ENCODE data around the gene PRR22. TPM values are rescaled to one million over a fixed set of nuclear protein-coding genes. Genes with fewer than 3 reads are reported as not detected.

PRR22 gene
- total RNA-seq, 2 experiments from 2014 or later = 6.1 to 10.5 TPM

GRCh38 chr19:5789351-5789761, 4.8 kb upstream of the PRR22 start:
- H2AFZ ChIP-seq (ENCODE audit: low read length) = no peak overlapping the region
- H3K79me2 ChIP-seq (ENCODE audit: insufficient read depth, low read depth, low read length) = peaks cover 7% of the 10 kb centered on the region; the same call in 1 of the 2 replicates
- BruUV-seq (replicated peaks) = no TSS peak
- TF ChIP-seq CTCF (conservative IDR thresholded peaks at IDR 0.05; ENCODE audit: low read length) (no peak), EZH2phosphoT487 (IDR thresholded peaks at IDR 0.05; ENCODE audit: borderline replicate concordance, low read depth, low read length) (no peak)
- no peaks in the 10 kb centered on the region for H3K9me2 ChIP-seq (ENCODE audit: insufficient read depth, low read length)
- intact Hi-C loops (cut with micrococcal nuclease; ENCODE audit: unreplicated experiment) = no loop called here
- peaks cover 9% of the 10 kb centered on the region for H3K4me1 ChIP-seq (ENCODE audit: insufficient read depth, low read length, poor library complexity, severe bottlenecking)
- H3K27ac ChIP-seq (ENCODE audit: low read depth, low read length, poor library complexity, severe bottlenecking) = no peak overlapping the region
- H3K4me2 ChIP-seq (ENCODE audit: low read length) = no peak overlapping the region
- peaks cover 60% of the 10 kb centered on the region for H3K36me3 ChIP-seq (ENCODE audit: insufficient read depth, low read length)
- DNase-seq (ENCODE audit: low spot score) = no peak
- no peaks in the 10 kb centered on the region for H4K20me1 ChIP-seq (ENCODE audit: insufficient read depth, low read length)
- ChIA-PET CTCF (ENCODE audit: unreplicated experiment) (no interaction called here), POLR2A (no interaction called here)
- H3K4me3 ChIP-seq (ENCODE audit: low read depth, low read length, poor library complexity, severe bottlenecking) = no peak overlapping the region
- no peaks in the 10 kb centered on the region for H3K9me3 ChIP-seq (ENCODE audit: low read length)

GRCh38 chr19:5788422-5788821, 3.9 kb upstream of the PRR22 start:
- no TSS peak for BruUV-seq (replicated peaks)
- H3K36me3 ChIP-seq (ENCODE audit: insufficient read depth, low read length) = peaks cover 69% of the 10 kb centered on the region
- CTCF ChIA-PET (ENCODE audit: unreplicated experiment) = no interaction called here

More at GRCh38 chr19:5788422-5788821, 3.9 kb upstream of the PRR22 start:
- Histone ChIP-seq H3K9me3 (ENCODE audit: low read length) (no peaks in the 10 kb centered on the region), H3K9me2 (ENCODE audit: insufficient read depth, low read length) (no peaks in the 10 kb centered on the region), H3K4me2 (ENCODE audit: low read length) (no peak overlapping the region), H3K27ac (ENCODE audit: low read depth, low read length, poor library complexity, severe bottlenecking) (no peak overlapping the region), H2AFZ (ENCODE audit: low read length) (no peak overlapping the region), H3K4me3 (ENCODE audit: low read depth, low read length, poor library complexity, severe bottlenecking) (no peak overlapping the region), H4K20me1 (ENCODE audit: insufficient read depth, low read length) (no peaks in the 10 kb centered on the region), H3K79me2 (ENCODE audit: insufficient read depth, low read depth, low read length) (peaks cover 7% of the 10 kb centered on the region; the same call in 1 of the 2 replicates), H3K4me1 (ENCODE audit: insufficient read depth, low read length, poor library complexity, severe bottlenecking) (peaks cover 9% of the 10 kb centered on the region)
- intact Hi-C loops (cut with micrococcal nuclease; ENCODE audit: unreplicated experiment) = no loop called here
- TF ChIP-seq EZH2phosphoT487 (IDR thresholded peaks at IDR 0.05; ENCODE audit: borderline replicate concordance, low read depth, low read length) = no peak
- no peak for TF ChIP-seq CTCF (conservative IDR thresholded peaks at IDR 0.05; ENCODE audit: low read length)
- POLR2A ChIA-PET = interaction anchor here (0.6 kb wide), 1 partner anchor 115 kb away, joined by 3 read pairs; the partner anchor contains the start of gene NDUFA11
- no peak for DNase-seq (ENCODE audit: low spot score)
